Spleen (tissue), 11 donors: ENCODE measurements around the gene ACSM6. TPM values are rescaled to one million over a fixed set of nuclear protein-coding genes. Genes with fewer than 3 reads are reported as not detected.

Source experiments
- DNase-seq: peaks from one replicate; pipeline ENCODE4 v3.0.0-alpha.2; 2020
- H3K27ac ChIP-seq, 8 donors: fragments of 200-600 bp; sonication (generic) in 7 of 8; 1 replicate in 4 of 8; 2 replicates in 4 of 8; pipeline versions ENCODE4 v1.5.0 to v1.8.0; 2016 to 2021; ENCODE audit warnings: inconsistent platforms in 4 of 8, mild to moderate bottlenecking in 4 of 8, moderate library complexity in 1 of 8
- H3K27me3 ChIP-seq, 7 donors: fragments of 200-600 bp; sonication (generic) in 6 of 7; replicated peaks in 1 of 7; 1 replicate in 4 of 7; 2 replicates in 3 of 7; pipeline versions ENCODE4 v1.5.0 to v1.8.0; 2016 to 2021; ENCODE audit warnings: inconsistent platforms in 3 of 7, mild to moderate bottlenecking in 1 of 7
- H3K36me3 ChIP-seq, 6 donors: fragments of 200-600 bp; sonication (generic) in 5 of 6; 1 replicate in 4 of 6; 2 replicates in 2 of 6; pipeline versions ENCODE4 v1.5.0 to v1.8.0; 2016 to 2021; ENCODE audit warnings: inconsistent platforms in 2 of 6
- H3K4me1 ChIP-seq, 6 donors: fragments of 200-600 bp; sonication (generic) in 5 of 6; 1 replicate in 3 of 6; 2 replicates in 3 of 6; pipeline versions ENCODE4 v1.5.0 to v1.8.0; 2016 to 2021; ENCODE audit warnings: inconsistent platforms in 3 of 6
- H3K4me3 ChIP-seq, 8 donors: fragments of 200-600 bp; sonication (generic) in 7 of 8; 1 replicate in 4 of 8; 2 replicates in 4 of 8; pipeline versions ENCODE4 v1.5.0 to v1.8.0; 2016 to 2021; ENCODE audit warnings: inconsistent platforms in 4 of 8, mild to moderate bottlenecking in 4 of 8, moderate library complexity in 2 of 8
- H3K9me3 ChIP-seq, 8 donors: fragments of 200-600 bp; sonication (generic) in 7 of 8; 1 replicate in 4 of 8; 2 replicates in 4 of 8; pipeline versions ENCODE4 v1.5.0 to v1.8.0; 2016 to 2021; ENCODE audit warnings: inconsistent platforms in 4 of 8
- POLR2A ChIP-seq, 3 donors: fragments of 450-650 bp; IDR thresholded peaks; one replicate each; pipeline ENCODE4 v1.5.1; 2017; ENCODE audit warnings: antibody characterized with exemption in 3 of 3, mild to moderate bottlenecking in 1 of 3
- POLR2AphosphoS5 ChIP-seq, 3 donors: sonication (generic); formaldehyde crosslinking; IDR thresholded peaks; one replicate each; pipeline ENCODE4 v1.5.1; 2017; ENCODE audit warnings: antibody characterized with exemption in 3 of 3
- WGBS, 5 donors: extraction: QIAGEN DNeasy Blood & Tissue Kit in 3 of 5; methylation state at CpG; one replicate each; pipeline versions ENCODE4 v1.1.5 to v1.1.7; 2013 to 2018; 5-methylcytosine and 5-hydroxymethylcytosine counted together
- intact Hi-C: fragments of 100-400 bp; cut with DNase I; formaldehyde crosslinking; loops from one replicate; pipeline ENCODE4 v1.15.0; 2023; ENCODE audit warnings: low total_unique reads
- polyA plus RNA-seq, 3 donors: library from polyadenylated mRNA; stranded (reverse); fragments of 200-250 nt; gene quantifications; one replicate each; pipeline ENCODE4 v1.2.1, GENCODE V29; 2013
- total RNA-seq, 7 donors: library from RNA; depleted of rRNA in 3 of 7; stranded (reverse); fragments of >200 nt in 3 of 7; fragmentation: NEBNext Ultra II Directional in 4 of 7; extraction: Animal tissue kit (Norgen Biotek cat#: 25700) in 4 of 7; gene quantifications; one replicate each; pipeline versions ENCODE4 v1.1.0 to v1.2.1, GENCODE V29; 2016 to 2021
- TF ChIP-seq, protein P1 (sequence below), 11 experiments: fragments of 200-600 bp in 7 of 11; fragments of 450-650 bp in 4 of 11; sonication (generic) in 4 of 11; IDR thresholded peaks in 8 of 11; conservative IDR thresholded peaks in 3 of 11; 1 replicate in 7 of 11; 2 replicates in 4 of 11; pipeline versions ENCODE4 v1.4.0 to v1.8.0; 2016 to 2021; ENCODE audit warnings: antibody characterized with exemption in 11 of 11, inconsistent platforms in 4 of 11, mild to moderate bottlenecking in 1 of 11
- donor health status: healthy with polysubstance abuse.
- donor health status: DM: no; HTN: no; CAD: no; lungs with moderate emphysema.
- donor health status: DM: no; HTN: no; CAD: no.
- donor health status: Bipolar disorder and iron deficiency.
- donor health status: healthy.
- donor health status: DM: no; HTN: no; CAD: no.
- donor health status: DM: yes; HTN: yes; CAD: no.

ACSM6 gene
- total and polyA plus RNA-seq, 10 donors: not detected

DNA sequence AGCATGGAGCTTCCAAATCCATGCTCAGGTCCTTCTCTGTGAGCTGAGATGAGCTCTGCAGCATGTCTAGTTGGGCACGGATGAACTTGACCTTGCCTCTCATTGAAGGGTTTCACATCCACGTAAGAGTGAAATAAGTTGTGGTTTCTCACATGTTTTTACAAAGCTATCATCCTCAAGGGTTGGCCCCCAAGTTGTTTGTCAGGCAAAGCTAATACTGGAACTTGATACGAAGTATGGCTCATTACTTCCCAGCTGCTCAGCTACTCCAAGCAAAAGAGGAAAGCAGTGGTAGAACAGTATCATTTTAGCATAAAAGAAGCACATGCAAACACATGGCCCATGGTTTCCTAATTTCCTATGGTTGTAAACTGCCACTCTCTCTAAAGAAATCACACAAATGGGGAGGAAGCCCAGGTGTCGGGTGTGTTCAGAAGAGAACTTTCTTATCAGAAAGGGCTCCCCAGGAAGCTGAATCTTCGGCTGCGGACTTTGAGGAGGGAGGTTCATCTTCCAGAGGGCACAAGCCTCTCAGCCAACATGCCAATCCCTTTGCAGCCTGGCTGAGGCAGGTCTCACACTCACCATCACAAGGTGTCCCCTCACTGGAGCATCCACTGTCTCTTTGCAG lies 51.5 kb downstream of the ACSM6 start:
- H3K4me1 ChIP-seq: peaks cover 6 to 45% (median 28%) of the 10 kb centered on the region in 6 donors
- intact Hi-C loops: loop anchor here (2.0 to 5.0 kb wide), 2 partner anchors 42 to 119 kb away; no protein-coding TSS in a partner anchor
- TF ChIP-seq POLR2A (IDR thresholded peaks at IDR 0.05): no peak
- no peak for TF ChIP-seq POLR2AphosphoS5 (IDR thresholded peaks at IDR 0.05)
- TF ChIP-seq, protein P1, sequence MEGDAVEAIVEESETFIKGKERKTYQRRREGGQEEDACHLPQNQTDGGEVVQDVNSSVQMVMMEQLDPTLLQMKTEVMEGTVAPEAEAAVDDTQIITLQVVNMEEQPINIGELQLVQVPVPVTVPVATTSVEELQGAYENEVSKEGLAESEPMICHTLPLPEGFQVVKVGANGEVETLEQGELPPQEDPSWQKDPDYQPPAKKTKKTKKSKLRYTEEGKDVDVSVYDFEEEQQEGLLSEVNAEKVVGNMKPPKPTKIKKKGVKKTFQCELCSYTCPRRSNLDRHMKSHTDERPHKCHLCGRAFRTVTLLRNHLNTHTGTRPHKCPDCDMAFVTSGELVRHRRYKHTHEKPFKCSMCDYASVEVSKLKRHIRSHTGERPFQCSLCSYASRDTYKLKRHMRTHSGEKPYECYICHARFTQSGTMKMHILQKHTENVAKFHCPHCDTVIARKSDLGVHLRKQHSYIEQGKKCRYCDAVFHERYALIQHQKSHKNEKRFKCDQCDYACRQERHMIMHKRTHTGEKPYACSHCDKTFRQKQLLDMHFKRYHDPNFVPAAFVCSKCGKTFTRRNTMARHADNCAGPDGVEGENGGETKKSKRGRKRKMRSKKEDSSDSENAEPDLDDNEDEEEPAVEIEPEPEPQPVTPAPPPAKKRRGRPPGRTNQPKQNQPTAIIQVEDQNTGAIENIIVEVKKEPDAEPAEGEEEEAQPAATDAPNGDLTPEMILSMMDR (IDR thresholded peaks at IDR 0.05 in 8 of 11, conservative IDR thresholded peaks at IDR 0.05 in 3 of 11): no peak
- H3K4me3 ChIP-seq: no peak overlapping the region
- H3K27me3 ChIP-seq: no peaks in the 10 kb centered on the region
- peaks cover 0 to 92% (median 54%) of the 10 kb centered on the region in 6 donors for H3K36me3 ChIP-seq
- WGBS, 5 donors: 35 to 49% (median 46%) methylated on average over 5 to 6 of the region's 6 CpGs
- no peak overlapping the region for H3K27ac ChIP-seq
- DNase-seq: no peak
- H3K9me3 ChIP-seq: no peaks in the 10 kb centered on the region

DNA sequence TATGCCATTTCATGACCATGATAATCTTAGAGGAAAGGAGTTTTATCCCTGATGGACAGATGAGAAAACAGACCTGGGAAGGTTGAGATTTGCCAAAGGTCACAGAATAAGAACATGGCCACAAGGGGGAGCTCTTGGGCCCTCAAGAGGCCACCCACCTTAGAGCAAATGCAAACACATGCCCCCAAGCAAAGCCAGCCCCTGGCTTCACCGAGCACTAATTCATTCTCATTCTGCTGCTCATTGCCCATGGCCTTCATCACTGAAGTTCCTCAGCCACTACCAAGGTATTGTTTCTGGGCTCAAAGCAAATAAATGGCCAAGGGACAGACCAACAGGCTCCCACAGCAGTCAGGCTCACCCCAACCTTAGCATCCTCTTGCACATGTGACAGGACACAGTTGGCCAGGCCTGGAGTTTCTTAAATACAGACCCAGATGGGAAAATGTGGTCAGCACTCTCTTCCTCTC lies 52.6 kb downstream of the ACSM6 start:
- Histone ChIP-seq H3K36me3 (peaks cover 0 to 90% (median 50%) of the 10 kb centered on the region in 6 donors), H3K4me3 (no peak overlapping the region), H3K9me3 (no peaks in the 10 kb centered on the region), H3K27me3 (no peaks in the 10 kb centered on the region), H3K27ac (peak overlapping the region in 6 of 8 donors; percentile 21 to 77 (median 38)), H3K4me1 (peaks cover 6 to 45% (median 28%) of the 10 kb centered on the region in 6 donors)
- DNase-seq: peak; percentile 84
- intact Hi-C loops: loop anchor here (5.0 kb wide), 1 partner anchor 41 kb away; no protein-coding TSS in a partner anchor
- 6 to 23% (median 9%) methylated on average over 1 of the region's 1 CpG for WGBS, 5 donors
- TF ChIP-seq, protein P1 (IDR thresholded peaks at IDR 0.05 in 8 of 11, conservative IDR thresholded peaks at IDR 0.05 in 3 of 11): peak; percentile 37 to 88 (median 81)
- TF ChIP-seq POLR2A (IDR thresholded peaks at IDR 0.05): no peak
- TF ChIP-seq POLR2AphosphoS5 (IDR thresholded peaks at IDR 0.05): peak in 1 of 3 donors; percentile 36

DNA sequence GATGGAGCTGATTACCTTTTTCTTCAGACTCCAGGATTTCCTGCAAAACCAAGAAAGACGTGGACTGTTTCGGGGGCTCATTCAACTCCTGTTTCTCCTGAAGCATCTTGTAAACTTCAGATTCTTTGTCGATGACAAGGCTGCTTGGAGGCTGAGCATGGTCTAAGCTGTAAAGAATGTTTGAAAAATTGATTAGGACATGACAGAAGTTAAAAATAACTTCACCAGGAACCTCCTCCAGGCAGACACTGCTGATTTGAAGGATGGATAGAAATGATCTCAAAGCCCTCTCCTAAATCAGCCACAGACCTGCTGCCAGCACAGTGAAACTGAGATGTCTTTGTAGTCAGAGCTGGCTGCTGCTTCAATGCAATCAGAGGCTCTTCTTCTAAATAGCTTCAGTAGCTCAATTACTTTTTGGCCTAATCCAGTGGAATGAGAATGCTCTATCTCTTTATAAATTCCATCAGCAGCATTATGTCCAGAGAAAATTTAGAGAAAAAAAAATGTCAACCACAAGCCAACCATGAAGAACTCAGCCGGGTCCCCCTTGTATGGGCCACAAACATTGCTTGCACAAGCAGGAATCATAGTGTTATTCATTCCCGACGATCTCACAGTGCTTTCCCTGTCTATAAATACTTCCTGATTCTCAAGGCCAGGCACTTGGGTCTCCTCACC lies 53.3 kb downstream of the ACSM6 start:
- intact Hi-C loops: loop anchor here (5.0 kb wide), 1 partner anchor 40 kb away; no protein-coding TSS in a partner anchor
- no peak for DNase-seq
- H3K36me3 ChIP-seq: peaks cover 0 to 89% (median 43%) of the 10 kb centered on the region in 6 donors

More for the DNA sequence above, 53.3 kb downstream of the ACSM6 start:
- 61 to 80% (median 72%) methylated on average over 6 of the region's 6 CpGs for WGBS, 5 donors
- Histone ChIP-seq H3K9me3 (no peaks in the 10 kb centered on the region), H3K27ac (peak overlapping the region in 6 of 8 donors; percentile 37 to 77 (median 50)), H3K4me1 (peaks cover 6 to 49% (median 28%) of the 10 kb centered on the region in 6 donors), H3K4me3 (no peak overlapping the region), H3K27me3 (no peaks in the 10 kb centered on the region)
- TF ChIP-seq POLR2A (IDR thresholded peaks at IDR 0.05) (no peak), POLR2AphosphoS5 (IDR thresholded peaks at IDR 0.05) (no peak)
- TF ChIP-seq, protein P1 (IDR thresholded peaks at IDR 0.05 in 8 of 11, conservative IDR thresholded peaks at IDR 0.05 in 3 of 11): no peak
